ENCODE measurements around the gene EBNA1BP2. TPM values are rescaled to one million over a fixed set of nuclear protein-coding genes. Genes with fewer than 3 reads are reported as not detected.
"Not testable (repeated sequence)": the region's sequence is repeated elsewhere in the genome, so short reads cannot be mapped to it uniquely, and the experiment has no call there.

Gene EBNA1BP2
- total RNA-seq, 1 experiment from 2014 or later, result 111 TPM

DNA sequence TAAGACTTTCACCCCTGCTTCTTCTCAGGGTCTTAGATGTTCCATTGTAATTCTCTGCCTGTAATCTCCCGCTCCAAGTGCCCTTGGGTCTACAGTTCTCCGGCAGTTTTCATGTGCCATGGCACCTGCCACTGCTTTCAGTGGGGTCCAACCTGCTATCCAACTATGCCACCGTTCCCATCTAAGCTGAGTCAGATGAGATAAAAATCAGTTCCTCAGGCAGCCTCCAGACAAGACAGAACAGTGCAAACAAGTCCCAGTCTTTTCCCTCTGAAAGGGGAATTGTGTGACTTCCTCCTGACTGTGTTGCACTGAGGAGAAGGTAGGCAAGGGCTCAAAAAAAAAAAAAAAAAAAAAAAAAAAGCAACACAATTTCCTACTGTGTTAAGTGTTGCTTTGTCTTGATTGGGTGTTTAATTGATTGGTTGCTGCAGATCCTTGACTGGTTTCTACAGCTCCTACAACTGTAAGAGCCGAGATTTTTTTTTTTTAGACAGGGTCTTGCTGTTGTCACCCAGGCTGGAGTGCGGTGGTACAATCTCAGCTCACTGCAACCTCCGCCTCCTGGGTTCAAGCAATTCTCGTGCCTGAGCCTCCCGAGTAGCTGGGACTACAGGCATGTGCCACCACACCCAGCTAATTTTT, 50.7 kb downstream of the EBNA1BP2 start:
- DNase-seq (ENCODE audit: low read depth), result no peak

GRCh38 chr1:43119928-43120586, 52.0 kb downstream of the EBNA1BP2 start:
- not testable (repeated sequence) for DNase-seq (ENCODE audit: low read depth)

Other genes starting within 250 kb of the EBNA1BP2 start
- 244 and 317 TPM in 2 replicates for gene SLC2A1, start 213.4 kb downstream of the EBNA1BP2 start, total RNA-seq (2014; rRNA removed)
- gene CFAP57, start within 50 bp of the EBNA1BP2 start, total RNA-seq (2014; rRNA removed), result not detected in 2 replicates
- gene TMEM125, start 97.7 kb upstream of the EBNA1BP2 start, total RNA-seq (2014; rRNA removed), result not detected in 2 replicates
- not detected in 2 replicates for gene C1orf210, start 113.3 kb upstream of the EBNA1BP2 start, total RNA-seq (2014; rRNA removed)
- 0.11 and 0.58 TPM in 2 replicates for gene TIE1, start 128.7 kb upstream of the EBNA1BP2 start, total RNA-seq (2014; rRNA removed)
- not detected in 2 replicates for gene MPL, start 165.5 kb upstream of the EBNA1BP2 start, total RNA-seq (2014; rRNA removed)
- gene CDC20, start 186.7 kb upstream of the EBNA1BP2 start, total RNA-seq (2014; rRNA removed), result 203 and 206 TPM in 2 replicates
- gene ELOVL1, start 195.7 kb upstream of the EBNA1BP2 start, total RNA-seq (2014; rRNA removed), result 84.8 and 88.4 TPM in 2 replicates
- gene MED8, start 217.5 kb upstream of the EBNA1BP2 start, total RNA-seq (2014; rRNA removed), result 31.5 and 31.7 TPM in 2 replicates
- 12.0 and 14.4 TPM in 2 replicates for gene SZT2, start 217.6 kb upstream of the EBNA1BP2 start, total RNA-seq (2014; rRNA removed)

All from LHCN-M2 (cell line).